ENCODE measurements around the gene BTBD16. TPM values are rescaled to one million over a fixed set of nuclear protein-coding genes. Genes with fewer than 3 reads are reported as not detected.

BTBD16 gene
- not detected for total RNA-seq

- no peak within 1 kb of the TSS for H3K4me3 ChIP-seq
- no peak for DNase-seq (ENCODE audit: low spot score in 2 of 2)
- intact Hi-C loops (cut with DNase I): no loop called here
- no peaks in the 10 kb centered on the region for H3K4me1 ChIP-seq
- no peak within 1 kb of the TSS for H3K27ac ChIP-seq
- TF ChIP-seq CTCF (IDR thresholded peaks at IDR 0.05): no peak
- peaks cover 0 to 12% of the 10 kb centered on the region in 2 donors for H3K36me3 ChIP-seq
- no peaks in the 10 kb centered on the region for H3K9me3 ChIP-seq
- H3K27me3 ChIP-seq: no peaks in the 10 kb centered on the region
Observed at GRCh38 chr10:122271076-122271475, at the start of gene BTBD16. Gene BTBD16 (plus strand): TSS chr10:122271296. CDS start chr10:122275082, 3,786 bp downstream.

DNA sequence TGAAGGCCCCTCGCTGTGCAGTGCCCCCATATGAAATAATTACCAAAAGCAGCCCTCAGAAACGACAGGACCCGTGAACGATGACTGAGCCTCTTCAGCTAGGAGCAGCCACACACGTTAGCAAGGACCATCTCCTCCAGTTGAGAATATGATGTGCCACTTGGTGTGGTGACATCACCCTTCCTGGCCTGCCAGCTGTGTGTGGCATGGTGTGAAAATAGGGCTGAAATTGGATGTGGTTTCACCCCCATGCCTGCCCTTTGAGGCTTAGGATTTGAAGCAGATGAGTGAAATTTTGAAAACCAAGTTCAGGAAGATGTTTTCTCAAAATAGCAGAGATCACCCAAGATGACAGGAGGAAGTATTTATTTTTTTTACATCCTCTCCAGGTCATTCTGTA is 49.1 kb upstream of the BTBD16 start:
- Histone ChIP-seq H3K4me3 (no peak overlapping the region), H3K36me3 (peaks cover 38 to 83% of the 10 kb centered on the region in 2 donors), H3K9me3 (no peaks in the 10 kb centered on the region), H3K4me1 (no peaks in the 10 kb centered on the region), H3K27ac (no peak overlapping the region), H3K27me3 (no peaks in the 10 kb centered on the region)
- TF ChIP-seq CTCF (IDR thresholded peaks at IDR 0.05): no peak
- intact Hi-C loops (cut with DNase I): no loop called here
- DNase-seq (ENCODE audit: low spot score in 2 of 2): no peak

- TF ChIP-seq CTCF (IDR thresholded peaks at IDR 0.05): no peak
- no peaks in the 10 kb centered on the region for H3K9me3 ChIP-seq
- no peak overlapping the region for H3K4me3 ChIP-seq
- intact Hi-C loops (cut with DNase I): no loop called here
- DNase-seq (ENCODE audit: low spot score in 2 of 2): no peak
- H3K27me3 ChIP-seq: no peaks in the 10 kb centered on the region
- no peaks in the 10 kb centered on the region for H3K4me1 ChIP-seq
- peaks cover 40 to 83% of the 10 kb centered on the region in 2 donors for H3K36me3 ChIP-seq
- H3K27ac ChIP-seq: no peak overlapping the region
Observed at GRCh38 chr10:122222638-122223037, 48.5 kb upstream of the BTBD16 start.

GRCh38 chr10:122224159-122224558 is 46.9 kb upstream of the BTBD16 start:
- Histone ChIP-seq H3K36me3 (peaks cover 35 to 83% of the 10 kb centered on the region in 2 donors), H3K27me3 (no peaks in the 10 kb centered on the region), H3K27ac (no peak overlapping the region), H3K9me3 (no peaks in the 10 kb centered on the region), H3K4me3 (no peak overlapping the region), H3K4me1 (no peaks in the 10 kb centered on the region)
- DNase-seq (ENCODE audit: low spot score in 2 of 2): no peak
- TF ChIP-seq CTCF (IDR thresholded peaks at IDR 0.05): no peak
- intact Hi-C loops (cut with DNase I): no loop called here

- TF ChIP-seq CTCF (IDR thresholded peaks at IDR 0.05): no peak
- DNase-seq (ENCODE audit: low spot score in 2 of 2): no peak
- Histone ChIP-seq H3K27me3 (no peaks in the 10 kb centered on the region), H3K4me1 (no peaks in the 10 kb centered on the region), H3K9me3 (no peaks in the 10 kb centered on the region), H3K4me3 (no peak overlapping the region), H3K27ac (no peak overlapping the region), H3K36me3 (peaks cover 42 to 89% of the 10 kb centered on the region in 2 donors)
- intact Hi-C loops (cut with DNase I): no loop called here
Observed at GRCh38 chr10:122225330-122225729, 45.8 kb upstream of the BTBD16 start.

- intact Hi-C loops (cut with DNase I): no loop called here
- no peaks in the 10 kb centered on the region for H3K4me1 ChIP-seq
- H3K36me3 ChIP-seq: peaks cover 48 to 82% of the 10 kb centered on the region in 2 donors
- no peak overlapping the region for H3K4me3 ChIP-seq
- DNase-seq (ENCODE audit: low spot score in 2 of 2): no peak
- H3K9me3 ChIP-seq: no peaks in the 10 kb centered on the region
- TF ChIP-seq CTCF (IDR thresholded peaks at IDR 0.05): no peak
- H3K27me3 ChIP-seq: no peaks in the 10 kb centered on the region
- H3K27ac ChIP-seq: no peak overlapping the region
Observed at GRCh38 chr10:122227754-122228153, 43.3 kb upstream of the BTBD16 start.
